HEK293T (cell line): ENCODE results near the gene YPEL5.

Source experiments
- FOXA1 ChIP-seq: fragments of 450-650 bp; IDR thresholded peaks from 2 replicates; pipeline ENCODE4 v1.6.1; 2016; ENCODE audit warnings: mild to moderate bottlenecking
- HDGF ChIP-seq: fragments of 450-650 bp; IDR thresholded peaks from 2 replicates; pipeline ENCODE4 v1.6.1; 2017; ENCODE audit warnings: antibody characterized with exemption, borderline replicate concordance
- NFRKB ChIP-seq: fragments of 450-650 bp; IDR thresholded peaks from 2 replicates; pipeline ENCODE4 v1.6.1; 2016; ENCODE audit warnings: mild to moderate bottlenecking, moderate library complexity
- SUZ12 ChIP-seq: fragments of 450-650 bp; IDR thresholded peaks from 2 replicates; pipeline ENCODE4 v1.6.1; 2016; ENCODE audit warnings: mild to moderate bottlenecking
- TARDBP ChIP-seq: fragments of 450-650 bp; IDR thresholded peaks from 2 replicates; pipeline ENCODE4 v1.6.1; 2016

DNA sequence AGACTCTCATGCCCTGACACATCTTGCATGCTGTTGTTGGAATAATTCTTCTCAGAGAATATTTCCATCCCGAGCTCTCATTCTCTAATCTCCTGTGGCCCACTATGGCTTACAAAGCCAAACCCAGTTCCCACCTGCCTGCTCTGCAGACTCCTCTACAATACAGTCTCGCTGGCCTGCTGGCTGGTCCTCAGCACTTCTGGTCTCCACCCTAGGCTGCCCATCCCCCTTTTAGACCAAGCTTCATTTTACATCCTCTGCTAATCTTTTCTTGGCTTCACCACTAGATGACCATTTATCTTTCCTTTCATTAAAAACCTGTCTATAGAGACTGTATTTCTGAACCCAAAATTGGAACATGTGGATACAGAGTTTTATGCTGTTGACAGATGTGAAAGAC lies 42.5 kb upstream of the YPEL5 start:
- TF ChIP-seq TARDBP (no peak), FOXA1 (no peak), HDGF (no peak), NFRKB (no peak), SUZ12 (no peak)
